Left ventricle myocardium inferior (tissue), 1 donor: ENCODE data around the gene OR2V1. TPM values are rescaled to one million over a fixed set of nuclear protein-coding genes. Genes with fewer than 3 reads are reported as not detected.
A peak's percentile ranks its signal among the peaks of the same experiment; 100 is the strongest.

Experiments
- DNase-seq: peaks from one replicate; pipeline ENCODE4 v3.0.0-alpha.2; 2020
- H3K27ac ChIP-seq: fragments of 200-600 bp; replicated peaks from 2 replicates; pipeline ENCODE4 v1.8.0; 2021
- H3K27me3 ChIP-seq: fragments of 200-600 bp; 2 replicates; pipeline ENCODE4 v1.8.0; 2021; ENCODE audit warnings: low read depth
- H3K36me3 ChIP-seq: fragments of 200-600 bp; 2 replicates; pipeline ENCODE4 v1.8.0; 2021
- H3K4me1 ChIP-seq: fragments of 200-600 bp; 2 replicates; pipeline ENCODE4 v1.8.0; 2021
- H3K4me3 ChIP-seq: fragments of 200-600 bp; 2 replicates; pipeline ENCODE4 v1.8.0; 2021; ENCODE audit warnings: mild to moderate bottlenecking, moderate library complexity
- H3K9me3 ChIP-seq: fragments of 200-600 bp; replicated peaks from 2 replicates; pipeline ENCODE4 v1.8.0; 2021
- intact Hi-C: fragments of 100-400 bp; cut with micrococcal nuclease; formaldehyde crosslinking; loops from one replicate; pipeline ENCODE4 v1.11.0; 2022
- total RNA-seq: library from RNA; stranded (reverse); fragmentation: NEBNext Ultra II Directional; extraction: Animal tissue kit (Norgen Biotek cat#: 25700); gene quantifications from one replicate; pipeline ENCODE4 v1.2.1, GENCODE V29; 2021
- TF ChIP-seq, protein P1 (sequence below): fragments of 200-600 bp; IDR thresholded peaks from 2 replicates; pipeline ENCODE4 v1.8.0; 2021; ENCODE audit warnings: antibody characterized with exemption, mild to moderate bottlenecking, borderline replicate concordance
- donor health status: DM: no; HTN: yes; CAD: no; lungs with severe emphysema.

Gene OR2V1
- total RNA-seq, 1 donor from 2014 or later, result not detected

DNA sequence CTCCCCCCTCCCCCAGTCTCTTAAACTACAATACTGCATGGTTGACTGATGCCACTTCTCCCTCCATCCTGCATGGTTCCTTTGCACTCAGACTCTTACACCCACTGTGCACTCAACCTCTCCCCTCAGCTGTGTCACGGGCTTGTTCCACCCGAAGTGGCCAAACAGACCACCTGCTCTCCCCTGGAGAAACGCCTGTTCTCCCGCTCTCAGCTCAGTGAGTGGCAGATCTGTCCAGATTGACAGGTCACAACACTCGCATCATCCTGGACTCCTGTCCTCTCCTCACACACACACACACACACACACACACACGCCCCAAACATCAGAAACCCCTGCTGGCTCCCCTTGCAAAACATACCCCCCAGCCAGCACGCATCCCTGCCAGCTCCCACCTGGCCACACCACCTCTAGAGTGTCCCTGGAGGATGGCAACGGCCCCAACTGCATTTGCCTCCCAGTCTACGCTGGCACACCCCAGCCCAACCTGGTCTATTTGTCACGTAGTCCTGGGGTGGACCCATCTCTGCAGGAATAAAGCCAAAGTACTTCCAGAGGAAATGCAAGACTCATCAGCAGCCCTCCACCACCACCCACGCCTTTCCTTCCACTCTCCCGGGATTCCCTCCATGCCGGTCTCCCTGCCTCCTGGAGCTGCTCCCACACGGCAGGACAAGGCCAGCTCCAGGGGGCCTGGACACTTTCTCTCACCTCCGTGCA is 2.9 kb downstream of the OR2V1 start:
- Histone ChIP-seq H3K27me3 (peaks cover 85% of the 10 kb centered on the region), H3K4me3 (no peak overlapping the region), H3K27ac (no peak overlapping the region), H3K36me3 (no peaks in the 10 kb centered on the region), H3K9me3 (no peaks in the 10 kb centered on the region), H3K4me1 (peaks cover 1% of the 10 kb centered on the region)
- no peak for DNase-seq
- intact Hi-C loops, result no loop called here
- TF ChIP-seq, protein P1, sequence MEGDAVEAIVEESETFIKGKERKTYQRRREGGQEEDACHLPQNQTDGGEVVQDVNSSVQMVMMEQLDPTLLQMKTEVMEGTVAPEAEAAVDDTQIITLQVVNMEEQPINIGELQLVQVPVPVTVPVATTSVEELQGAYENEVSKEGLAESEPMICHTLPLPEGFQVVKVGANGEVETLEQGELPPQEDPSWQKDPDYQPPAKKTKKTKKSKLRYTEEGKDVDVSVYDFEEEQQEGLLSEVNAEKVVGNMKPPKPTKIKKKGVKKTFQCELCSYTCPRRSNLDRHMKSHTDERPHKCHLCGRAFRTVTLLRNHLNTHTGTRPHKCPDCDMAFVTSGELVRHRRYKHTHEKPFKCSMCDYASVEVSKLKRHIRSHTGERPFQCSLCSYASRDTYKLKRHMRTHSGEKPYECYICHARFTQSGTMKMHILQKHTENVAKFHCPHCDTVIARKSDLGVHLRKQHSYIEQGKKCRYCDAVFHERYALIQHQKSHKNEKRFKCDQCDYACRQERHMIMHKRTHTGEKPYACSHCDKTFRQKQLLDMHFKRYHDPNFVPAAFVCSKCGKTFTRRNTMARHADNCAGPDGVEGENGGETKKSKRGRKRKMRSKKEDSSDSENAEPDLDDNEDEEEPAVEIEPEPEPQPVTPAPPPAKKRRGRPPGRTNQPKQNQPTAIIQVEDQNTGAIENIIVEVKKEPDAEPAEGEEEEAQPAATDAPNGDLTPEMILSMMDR, result no peak

DNA sequence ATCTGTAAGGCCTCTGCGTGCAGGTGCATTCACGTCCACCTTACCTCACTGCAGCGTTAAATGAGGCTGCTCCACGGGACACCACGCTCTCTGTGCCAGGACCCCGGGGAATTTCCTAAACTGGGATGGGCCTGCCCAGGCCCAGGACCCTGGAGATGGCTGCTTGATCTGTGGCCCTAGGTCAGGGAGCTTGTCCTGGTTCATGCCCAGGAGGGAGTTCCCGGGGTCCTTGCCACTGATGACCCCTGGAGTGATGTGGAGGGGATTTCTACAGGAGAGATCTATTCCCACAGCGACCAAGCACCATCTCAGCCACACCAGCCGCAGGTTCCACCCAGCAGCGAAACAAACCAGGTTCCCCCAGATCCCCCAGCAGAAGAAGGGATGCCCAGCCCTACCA is 3.5 kb downstream of the OR2V1 start:
- intact Hi-C loops, result no loop called here
- DNase-seq, result no peak
- TF ChIP-seq, protein P1, result no peak
- H3K4me3 ChIP-seq, result no peak overlapping the region
- H3K27ac ChIP-seq, result no peak overlapping the region
- H3K27me3 ChIP-seq, result peaks cover 91% of the 10 kb centered on the region
- no peaks in the 10 kb centered on the region for H3K36me3 ChIP-seq
- no peaks in the 10 kb centered on the region for H3K9me3 ChIP-seq
- H3K4me1 ChIP-seq, result no peaks in the 10 kb centered on the region

DNA sequence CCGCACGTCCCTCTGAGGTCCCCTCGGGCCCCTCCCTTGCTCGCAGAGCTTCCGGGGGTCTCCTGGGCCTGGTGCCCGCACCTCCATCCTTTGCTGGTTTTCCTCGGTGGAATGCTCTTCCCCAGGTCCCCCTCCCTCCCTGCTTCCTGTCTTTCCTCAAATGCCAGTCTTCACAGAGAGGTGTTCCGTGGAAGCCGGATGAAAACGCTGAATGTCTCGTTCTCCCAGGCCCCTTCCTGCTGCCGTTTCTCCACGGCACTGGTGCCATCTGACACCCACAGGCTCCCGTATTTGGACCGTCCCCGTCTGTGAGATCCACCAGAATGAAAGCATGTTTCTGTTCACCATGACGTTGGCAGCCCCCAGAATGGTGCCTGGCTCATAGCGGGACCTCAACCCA is 4.1 kb downstream of the OR2V1 start:
- intact Hi-C loops, result no loop called here
- Histone ChIP-seq H3K36me3 (no peaks in the 10 kb centered on the region), H3K27me3 (peaks cover 93% of the 10 kb centered on the region), H3K4me1 (peaks cover 4% of the 10 kb centered on the region), H3K9me3 (no peaks in the 10 kb centered on the region), H3K27ac (no peak overlapping the region), H3K4me3 (no peak overlapping the region)
- DNase-seq, result no peak
- TF ChIP-seq, protein P1, result no peak

DNA sequence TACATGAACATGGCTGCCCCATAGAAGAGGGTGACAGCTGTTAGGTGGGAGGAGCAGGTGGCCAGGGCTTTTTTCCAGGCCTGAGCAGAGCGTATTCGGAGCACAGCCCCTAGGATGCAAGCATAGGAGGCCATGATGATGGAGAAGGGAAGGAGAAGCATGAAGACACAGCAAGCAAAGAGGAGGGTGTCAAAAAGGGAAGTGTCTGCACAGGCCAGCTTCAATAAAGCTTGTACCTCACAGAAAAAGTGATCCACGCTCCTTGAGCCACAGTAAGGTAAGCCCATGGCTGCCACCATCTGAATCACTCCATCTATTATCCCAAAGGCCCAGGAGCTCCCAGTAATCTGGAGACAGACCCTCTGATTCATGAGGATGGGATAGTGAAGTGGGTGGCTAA is 6.4 kb downstream of the OR2V1 start:
- H3K4me1 ChIP-seq, result peaks cover 7% of the 10 kb centered on the region
- H3K36me3 ChIP-seq, result no peaks in the 10 kb centered on the region
- intact Hi-C loops, result no loop called here
- H3K27me3 ChIP-seq, result peaks cover 96% of the 10 kb centered on the region
- H3K9me3 ChIP-seq, result no peaks in the 10 kb centered on the region
- no peak overlapping the region for H3K27ac ChIP-seq
- no peak overlapping the region for H3K4me3 ChIP-seq
- TF ChIP-seq, protein P1, result no peak
- DNase-seq, result no peak

DNA sequence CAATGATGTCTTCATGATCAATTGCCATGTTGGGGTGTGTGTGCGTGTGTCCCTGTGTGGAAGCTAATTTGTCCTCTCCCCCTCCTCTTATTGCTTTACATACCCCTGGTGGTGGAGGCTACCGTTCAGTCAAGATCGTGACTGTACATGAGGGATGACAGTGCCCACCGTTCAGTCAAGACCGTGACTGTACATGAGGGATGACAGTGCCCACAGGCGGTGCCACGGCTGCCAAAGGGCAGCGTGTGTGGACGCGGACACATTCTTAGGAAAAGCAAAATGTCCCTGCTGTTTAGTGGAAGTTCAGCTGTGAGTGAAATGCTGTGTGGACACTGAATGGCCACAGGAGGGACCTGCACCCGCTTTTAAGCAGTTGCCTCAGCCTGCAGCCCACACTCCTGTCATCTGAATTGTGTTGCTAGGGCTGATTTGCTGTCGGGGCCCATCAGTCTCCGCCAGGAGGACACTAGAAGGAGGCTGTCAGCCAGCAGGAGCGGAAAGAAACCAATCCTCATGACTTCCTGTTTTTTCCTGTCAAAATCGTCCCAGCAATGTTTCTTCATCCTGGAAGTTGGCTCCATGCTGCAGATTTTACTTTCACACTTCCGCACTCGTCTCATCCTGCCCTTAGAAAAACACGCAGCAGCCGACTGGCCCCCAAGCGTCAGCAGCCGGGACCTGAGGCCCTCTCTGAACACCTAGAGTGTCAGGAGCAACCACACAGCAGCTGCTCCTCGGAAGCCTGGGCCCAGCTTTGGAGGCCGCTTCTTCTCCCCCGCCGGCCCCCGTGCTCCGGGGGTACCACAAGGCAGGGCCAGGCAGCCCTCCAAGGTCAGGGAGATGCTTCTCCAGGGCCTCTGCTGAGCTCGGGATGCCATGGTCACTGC is 9.1 kb downstream of the OR2V1 start:
- no peak overlapping the region for H3K27ac ChIP-seq
- peaks cover 7% of the 10 kb centered on the region for H3K4me1 ChIP-seq
- intact Hi-C loops, result no loop called here
- no peaks in the 10 kb centered on the region for H3K36me3 ChIP-seq
- TF ChIP-seq, protein P1, result peak; percentile 39
- H3K27me3 ChIP-seq, result peaks cover 96% of the 10 kb centered on the region
- no peaks in the 10 kb centered on the region for H3K9me3 ChIP-seq
- no peak for DNase-seq
- peak overlapping the region; percentile 20 for H3K4me3 ChIP-seq
